GM23248 (cell line): ENCODE measurements around the gene ODAD4. TPM values are rescaled to one million over a fixed set of nuclear protein-coding genes. Genes with fewer than 3 reads are reported as not detected.

ENCODE experiments used
- DNase-seq: peaks from one replicate; pipeline ENCODE4 v3.0.0-alpha.2; 2015
- H2AFZ ChIP-seq: fragments of 200-600 bp; sonication (generic); 2 replicates; pipeline ENCODE4 v1.6.1; 2016; ENCODE audit warnings: antibody characterized with exemption
- H3F3A ChIP-seq: fragments of 200-600 bp; sonication (generic); 2 replicates; pipeline ENCODE4 v1.6.1; 2016; ENCODE audit warnings: mild to moderate bottlenecking, antibody characterized with exemption, mixed run types; ENCODE audit not compliant: insufficient read depth
- H3K27ac ChIP-seq: fragments of 200-600 bp; sonication (generic); 2 replicates; pipeline ENCODE4 v1.5.1; 2016; ENCODE audit warnings: mild to moderate bottlenecking
- H3K27me3 ChIP-seq: fragments of 200-600 bp; sonication (generic); replicated peaks from 2 replicates; pipeline ENCODE4 v1.6.1; 2016; ENCODE audit warnings: mild to moderate bottlenecking; ENCODE audit not compliant: insufficient read depth
- H3K36me3 ChIP-seq: fragments of 200-600 bp; sonication (generic); 2 replicates; pipeline ENCODE4 v1.6.1; 2016; ENCODE audit warnings: low read depth, mild to moderate bottlenecking
- H3K4me1 ChIP-seq: fragments of 200-600 bp; sonication (generic); 2 replicates; pipeline ENCODE4 v1.6.1; 2016; ENCODE audit warnings: mild to moderate bottlenecking; ENCODE audit not compliant: insufficient read depth
- H3K4me2 ChIP-seq: fragments of 200-600 bp; sonication (generic); one replicate; pipeline ENCODE4 v1.6.1; 2016; ENCODE audit warnings: mild to moderate bottlenecking; ENCODE audit not compliant: unreplicated experiment
- H3K4me3 ChIP-seq: fragments of 200-600 bp; sonication (generic); 2 replicates; pipeline ENCODE4 v1.5.1; 2016; ENCODE audit warnings: mild to moderate bottlenecking
- H3K79me2 ChIP-seq: fragments of 200-600 bp; sonication (generic); 2 replicates; pipeline ENCODE4 v1.6.1; 2016; ENCODE audit warnings: mild to moderate bottlenecking; ENCODE audit not compliant: insufficient read depth
- H3K9ac ChIP-seq: fragments of 200-600 bp; sonication (generic); 2 replicates; pipeline ENCODE4 v1.6.1; 2016; ENCODE audit warnings: mild to moderate bottlenecking
- H3K9me2 ChIP-seq: fragments of 200-600 bp; sonication (generic); 2 replicates; pipeline ENCODE4 v1.6.1; 2016; ENCODE audit warnings: mixed run types, mild to moderate bottlenecking, moderate library complexity; ENCODE audit not compliant: insufficient read depth
- H3K9me3 ChIP-seq: fragments of 200-600 bp; sonication (generic); one replicate; pipeline ENCODE4 v1.6.1; 2017; ENCODE audit warnings: low read depth
- H4K20me1 ChIP-seq: fragments of 200-600 bp; sonication (generic); 2 replicates; pipeline ENCODE4 v1.6.0; 2016; ENCODE audit not compliant: insufficient read depth
- EZH2 ChIP-seq: fragments of 200-600 bp; sonication (generic); IDR thresholded peaks from 2 replicates; pipeline ENCODE4 v1.6.1; 2018; ENCODE audit warnings: antibody characterized with exemption, mild to moderate bottlenecking; ENCODE audit not compliant: insufficient read depth, poor library complexity, severe bottlenecking
- EZH2phosphoT487 ChIP-seq: fragments of 200-600 bp; sonication (generic); IDR thresholded peaks from 2 replicates; pipeline ENCODE4 v1.6.1; 2018; ENCODE audit warnings: antibody characterized with exemption, moderate library complexity, mild to moderate bottlenecking, low read depth; ENCODE audit not compliant: insufficient read depth
- WGBS, 2 experiments: methylation state at CpG; one replicate each; pipeline ENCODE4 v1.1.6; 2015 to 2017; ENCODE audit warnings: low lambda C conversion rate in 2 of 2, low coverage in 1 of 2; ENCODE audit errors: missing lambda C conversion rate in 2 of 2; 5-methylcytosine and 5-hydroxymethylcytosine counted together
- in situ Hi-C: fragments of 300-500 bp; cut with MboI; formaldehyde crosslinking; loops from 2 replicates; pipeline ENCODE4 v1.15.0; 2020
- polyA plus RNA-seq: library from polyadenylated mRNA; unstranded; fragments of >200 nt; fragmentation: Nextera tagmentation; extraction: Ambion mirVana; gene quantifications from 2 replicates; pipeline ENCODE4 v1.2.1, GENCODE V29; 2016
- total RNA-seq: library from RNA; depleted of rRNA; stranded (reverse); fragments of >200 nt; shearing (Covaris generic); gene quantifications from 2 replicates; pipeline ENCODE4 v1.2.3, GENCODE V29; 2014

Gene ODAD4
- total and polyA plus RNA-seq, 2 experiments from 2014 or later, result 0.54 to 1.4 TPM

DNA sequence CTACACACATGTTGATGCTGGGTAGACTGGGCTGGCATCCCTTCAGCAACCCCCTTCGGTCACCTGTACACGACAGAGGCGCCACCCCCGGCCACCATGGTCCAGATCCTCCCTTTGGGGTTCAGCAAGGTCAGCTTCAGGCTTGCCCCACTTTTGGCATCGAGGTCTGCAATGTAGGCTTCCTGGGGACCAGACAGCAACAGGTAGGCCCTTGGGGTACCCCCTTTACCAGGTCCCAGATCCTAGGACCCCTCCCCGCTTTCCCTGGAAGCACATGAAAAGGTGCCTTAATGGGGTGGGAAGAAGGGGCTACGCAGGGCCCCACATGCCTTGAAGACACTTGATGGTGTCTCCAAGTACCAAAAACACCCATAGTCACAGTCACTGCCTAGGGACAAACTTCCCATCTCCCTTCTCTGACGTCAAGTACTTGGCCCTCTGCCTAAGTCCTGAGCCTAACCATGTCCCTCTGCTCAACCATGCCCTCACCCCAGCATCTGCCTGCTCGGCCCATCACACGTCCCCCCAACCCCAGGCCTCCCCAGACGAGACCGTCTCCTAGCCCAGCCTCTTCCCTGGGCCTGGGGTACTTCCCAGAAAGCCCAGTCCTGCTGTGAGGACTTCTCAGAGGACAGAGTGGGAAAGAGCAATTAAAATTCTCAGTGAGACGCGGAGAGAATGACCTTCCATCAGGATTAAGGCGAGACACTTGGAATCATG is 23.8 kb upstream of the ODAD4 start:
- H3K4me1 ChIP-seq, result peaks cover 43% of the 10 kb centered on the region

DNA sequence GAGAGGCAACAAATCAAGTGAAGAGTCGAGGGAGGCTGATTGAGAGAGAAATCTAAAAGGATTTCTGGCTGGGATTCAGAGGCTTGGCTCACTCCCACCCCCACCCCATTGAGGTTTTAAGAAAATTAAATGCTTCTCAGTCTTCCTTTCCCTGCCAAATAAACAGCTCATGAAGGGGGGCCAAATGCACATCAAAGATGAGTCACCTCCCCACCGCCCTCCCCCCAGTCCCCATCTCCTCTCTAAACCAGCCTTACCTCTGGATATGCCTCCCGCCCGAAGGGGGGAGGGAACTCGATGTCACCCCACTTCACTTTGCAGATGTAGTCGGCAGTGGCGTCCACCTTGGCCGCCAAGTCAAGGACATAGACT is 23.2 kb upstream of the ODAD4 start:
- Histone ChIP-seq H3K9ac (peak overlapping the region; percentile 46), H3K4me1 (peaks cover 44% of the 10 kb centered on the region), H3K9me2 (no peaks in the 10 kb centered on the region), H3K4me3 (no peak overlapping the region), H3K4me2 (peak overlapping the region; percentile 45), H4K20me1 (no peaks in the 10 kb centered on the region), H3K79me2 (peaks cover 69% of the 10 kb centered on the region), H3K27ac (peak overlapping the region; percentile 59), H3K9me3 (no peaks in the 10 kb centered on the region), H2AFZ (no peak overlapping the region), H3K36me3 (peaks cover 64% of the 10 kb centered on the region), H3K27me3 (no peaks in the 10 kb centered on the region), H3F3A (peaks cover 52% of the 10 kb centered on the region)
- WGBS, 2 experiments, result 57 to 64% methylated on average over 7 to 8 of the region's 8 CpGs
- in situ Hi-C loops, result no loop called here
- TF ChIP-seq EZH2phosphoT487, result no peak
- no peak for TF ChIP-seq EZH2
- DNase-seq, result peak; percentile 79

More for the DNA sequence above, 23.8 kb upstream of the ODAD4 start:
- Histone ChIP-seq H3K9ac (peak overlapping the region; percentile 46), H3K27ac (peak overlapping the region; percentile 59), H3K36me3 (peaks cover 64% of the 10 kb centered on the region), H3K9me2 (no peaks in the 10 kb centered on the region), H3K4me3 (no peak overlapping the region), H3K9me3 (no peaks in the 10 kb centered on the region), H3K79me2 (peaks cover 64% of the 10 kb centered on the region), H2AFZ (no peak overlapping the region), H3K4me2 (peak overlapping the region; percentile 33), H4K20me1 (no peaks in the 10 kb centered on the region), H3K27me3 (no peaks in the 10 kb centered on the region), H3F3A (peaks cover 50% of the 10 kb centered on the region)
- no peak for DNase-seq
- WGBS, 2 experiments, result 79 to 80% methylated on average over 15 of the region's 15 CpGs
- in situ Hi-C loops, result no loop called here
- no peak for TF ChIP-seq EZH2phosphoT487
- no peak for TF ChIP-seq EZH2

DNA sequence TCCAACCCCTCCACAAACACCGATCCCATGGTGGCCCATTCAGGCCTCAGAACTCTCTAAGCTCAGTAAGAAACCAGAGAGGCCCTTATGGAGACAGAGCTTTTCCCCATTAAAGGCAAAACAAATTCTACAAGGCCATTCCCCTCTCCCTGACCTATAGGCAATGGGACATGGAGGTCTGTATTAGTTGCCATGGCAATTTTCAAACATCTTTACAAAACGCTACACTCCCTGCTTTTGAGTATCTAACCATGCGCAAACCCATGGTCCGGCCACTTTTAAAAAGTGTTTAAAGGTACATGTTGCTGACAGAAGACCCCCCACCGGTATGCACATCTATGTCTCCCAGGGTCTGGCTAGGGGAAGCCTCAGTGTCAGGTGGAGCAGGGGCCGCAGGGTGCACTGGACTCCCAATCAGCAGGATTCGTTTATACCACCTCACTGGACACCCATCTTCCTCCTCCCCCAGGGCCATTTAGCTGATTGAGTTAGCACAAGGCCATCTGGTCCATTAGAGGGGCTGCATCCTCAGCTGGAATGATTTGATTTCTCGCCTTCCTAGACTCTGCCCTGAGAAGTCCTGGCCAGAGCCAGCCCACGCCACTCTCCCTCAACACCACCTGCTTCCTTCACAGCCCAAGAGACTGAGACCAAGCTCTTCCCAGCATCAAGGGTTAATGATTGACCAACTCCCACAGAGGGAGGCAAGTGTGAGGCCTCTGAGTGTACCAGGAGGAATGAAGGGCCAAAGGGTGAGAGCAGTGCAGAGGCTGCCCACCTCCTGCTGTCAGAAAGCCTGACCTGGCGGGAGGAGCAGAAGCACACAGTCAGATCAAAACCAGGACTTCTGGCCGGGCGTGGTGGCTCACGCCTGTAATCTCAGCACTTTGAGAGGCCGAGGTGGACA is 22.5 kb upstream of the ODAD4 start:
- H3K4me2 ChIP-seq, result peak overlapping the region; percentile 45
- H3K9ac ChIP-seq, result 0 out of 2 replicates have a peak overlapping the region, but pooled peaks have one; percentile 46

DNA sequence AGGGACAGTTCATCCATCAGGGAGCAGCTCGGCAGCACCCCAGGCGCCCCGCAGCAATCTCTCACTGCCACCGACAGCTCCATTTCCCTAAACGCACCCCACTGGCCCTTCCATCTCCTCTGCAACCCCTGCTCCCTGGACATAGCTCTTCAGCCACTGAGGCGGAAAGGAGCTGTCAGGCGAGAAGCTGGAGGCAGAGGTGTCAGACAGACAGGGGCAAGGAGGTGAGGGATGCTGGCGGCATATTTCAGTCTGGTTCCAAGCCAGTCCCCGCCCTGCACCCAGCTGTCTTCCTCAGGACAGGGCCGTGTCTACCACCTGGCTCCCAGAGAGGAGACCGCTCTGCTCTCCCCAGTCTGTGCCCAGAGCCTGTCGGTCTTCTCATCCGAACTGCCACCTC is 21.3 kb upstream of the ODAD4 start:
- in situ Hi-C loops, result no loop called here
- no peaks in the 10 kb centered on the region for H4K20me1 ChIP-seq
- peaks cover 77% of the 10 kb centered on the region for H3K79me2 ChIP-seq
- no peak for DNase-seq
- no peak overlapping the region for H3K9ac ChIP-seq
- H3K4me3 ChIP-seq, result no peak overlapping the region
- peaks cover 48% of the 10 kb centered on the region for H3K4me1 ChIP-seq
- no peak for TF ChIP-seq EZH2
- TF ChIP-seq EZH2phosphoT487, result no peak
- H3K36me3 ChIP-seq, result peaks cover 59% of the 10 kb centered on the region; the same call in 1 of the 2 replicates
- no peaks in the 10 kb centered on the region for H3K9me2 ChIP-seq
- peaks cover 61% of the 10 kb centered on the region for H3F3A ChIP-seq
- no peak overlapping the region for H2AFZ ChIP-seq
- H3K27me3 ChIP-seq, result no peaks in the 10 kb centered on the region
- no peaks in the 10 kb centered on the region for H3K9me3 ChIP-seq
- WGBS, 2 experiments, result 93 to 97% methylated on average over 12 to 13 of the region's 13 CpGs
- H3K4me2 ChIP-seq, result no peak overlapping the region
- H3K27ac ChIP-seq, result no peak overlapping the region

More for the DNA sequence above, 22.5 kb upstream of the ODAD4 start:
- Histone ChIP-seq H3K4me1 (peaks cover 44% of the 10 kb centered on the region), H4K20me1 (no peaks in the 10 kb centered on the region), H3K79me2 (peaks cover 71% of the 10 kb centered on the region), H3K9me3 (no peaks in the 10 kb centered on the region), H3K27me3 (no peaks in the 10 kb centered on the region), H3K27ac (peak overlapping the region; percentile 59), H2AFZ (no peak overlapping the region), H3K9me2 (no peaks in the 10 kb centered on the region), H3F3A (peaks cover 57% of the 10 kb centered on the region), H3K4me3 (no peak overlapping the region), H3K36me3 (peaks cover 64% of the 10 kb centered on the region)
- peak; percentile 44 for DNase-seq
- TF ChIP-seq EZH2phosphoT487, result no peak
- TF ChIP-seq EZH2, result no peak
- in situ Hi-C loops, result no loop called here
- 86 to 87% methylated on average over 14 of the region's 14 CpGs for WGBS, 2 experiments
